ENCODE data around the gene UIMC1. TPM values are rescaled to one million over a fixed set of nuclear protein-coding genes. Genes with fewer than 3 reads are reported as not detected.

UIMC1 gene
- total RNA-seq, 1 donor from 2014 or later, result 36.1 TPM

DNA sequence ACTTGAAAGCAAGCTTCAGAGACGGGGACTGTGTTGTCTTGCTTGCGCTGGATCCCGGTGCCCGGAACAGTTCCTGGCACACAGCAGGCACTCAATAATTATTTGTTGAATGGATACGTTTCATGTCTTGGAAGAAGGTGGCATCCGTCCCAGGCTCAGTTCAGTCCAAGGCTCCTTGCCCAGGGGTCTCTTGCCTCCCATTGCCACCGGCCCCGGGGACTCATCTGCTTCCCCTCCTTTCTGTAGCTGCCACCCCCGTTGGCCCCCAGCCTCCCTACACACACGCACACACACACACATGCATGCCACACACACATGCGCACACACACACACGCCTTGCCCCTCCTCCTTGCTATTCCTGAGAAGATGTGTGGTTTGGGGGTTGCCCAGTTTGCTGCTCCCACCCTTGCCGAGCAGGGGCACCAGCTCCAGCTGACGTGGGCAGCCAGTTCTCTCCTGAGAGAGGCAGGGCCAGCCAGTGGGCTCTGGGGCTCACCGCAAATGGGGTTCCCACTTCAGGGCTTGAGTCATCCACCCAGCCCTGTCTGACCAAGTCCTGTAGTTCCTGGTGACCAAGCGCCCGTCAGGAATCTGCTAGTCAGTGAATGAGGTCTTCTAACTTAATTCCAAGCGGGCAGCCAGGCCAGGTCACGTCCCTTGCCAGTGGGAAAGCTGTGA, 149.2 kb downstream of the UIMC1 start:
- H3K9me3 Mint-ChIP-seq (ENCODE audit: unreplicated experiment), result no peaks in the 10 kb centered on the region
- no peak overlapping the region for H3K9ac ChIP-seq (ENCODE audit: low read length)
- TF ChIP-seq, protein P1, sequence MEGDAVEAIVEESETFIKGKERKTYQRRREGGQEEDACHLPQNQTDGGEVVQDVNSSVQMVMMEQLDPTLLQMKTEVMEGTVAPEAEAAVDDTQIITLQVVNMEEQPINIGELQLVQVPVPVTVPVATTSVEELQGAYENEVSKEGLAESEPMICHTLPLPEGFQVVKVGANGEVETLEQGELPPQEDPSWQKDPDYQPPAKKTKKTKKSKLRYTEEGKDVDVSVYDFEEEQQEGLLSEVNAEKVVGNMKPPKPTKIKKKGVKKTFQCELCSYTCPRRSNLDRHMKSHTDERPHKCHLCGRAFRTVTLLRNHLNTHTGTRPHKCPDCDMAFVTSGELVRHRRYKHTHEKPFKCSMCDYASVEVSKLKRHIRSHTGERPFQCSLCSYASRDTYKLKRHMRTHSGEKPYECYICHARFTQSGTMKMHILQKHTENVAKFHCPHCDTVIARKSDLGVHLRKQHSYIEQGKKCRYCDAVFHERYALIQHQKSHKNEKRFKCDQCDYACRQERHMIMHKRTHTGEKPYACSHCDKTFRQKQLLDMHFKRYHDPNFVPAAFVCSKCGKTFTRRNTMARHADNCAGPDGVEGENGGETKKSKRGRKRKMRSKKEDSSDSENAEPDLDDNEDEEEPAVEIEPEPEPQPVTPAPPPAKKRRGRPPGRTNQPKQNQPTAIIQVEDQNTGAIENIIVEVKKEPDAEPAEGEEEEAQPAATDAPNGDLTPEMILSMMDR (IDR thresholded peaks at IDR 0.05; ENCODE audit: insufficient read depth, low read depth, low read length), result no peak
- TF ChIP-seq EZH2 (IDR thresholded peaks at IDR 0.05; ENCODE audit: insufficient read depth, low read length), result peak; percentile 13
- H3K36me3 Mint-ChIP-seq (ENCODE audit: low read depth, unreplicated experiment), result no peaks in the 10 kb centered on the region
- H4K20me1 ChIP-seq (ENCODE audit: insufficient read depth, low read length), result no peaks in the 10 kb centered on the region
- H3K4me3 Mint-ChIP-seq (ENCODE audit: unreplicated experiment), result no peak overlapping the region
- no peak overlapping the region for H2AFZ ChIP-seq (ENCODE audit: low read depth, low read length)
- no peaks in the 10 kb centered on the region for H3K79me2 ChIP-seq (ENCODE audit: insufficient read depth, low read length)
- peaks cover 4% of the 10 kb centered on the region for H3K4me1 Mint-ChIP-seq (ENCODE audit: low read depth, unreplicated experiment)
- DNase-seq (ENCODE audit: low read depth) (no peak), FAIRE-seq (no peak)
- H3K27me3 ChIP-seq (ENCODE audit: insufficient read depth, low read length), result peaks cover 11% of the 10 kb centered on the region
- H3K9me3 ChIP-seq (ENCODE audit: insufficient read depth, low read depth, low read length), result no peaks in the 10 kb centered on the region
- H3K27me3 Mint-ChIP-seq (ENCODE audit: low read depth, unreplicated experiment), result peaks cover 56% of the 10 kb centered on the region
- no peak overlapping the region for H3K4me3 ChIP-seq (ENCODE audit: insufficient read depth, low read depth, low read length)
- H3K36me3 ChIP-seq (ENCODE audit: insufficient read depth, low read length), result no peaks in the 10 kb centered on the region
- H3K4me1 ChIP-seq (ENCODE audit: insufficient read depth, low read length), result no peaks in the 10 kb centered on the region
- H3K27ac ChIP-seq (ENCODE audit: low read depth, low read length), result no peak overlapping the region
- H3K4me2 ChIP-seq (ENCODE audit: low read length), result no peak overlapping the region
- no peak overlapping the region for H3K27ac Mint-ChIP-seq (ENCODE audit: unreplicated experiment)

DNA sequence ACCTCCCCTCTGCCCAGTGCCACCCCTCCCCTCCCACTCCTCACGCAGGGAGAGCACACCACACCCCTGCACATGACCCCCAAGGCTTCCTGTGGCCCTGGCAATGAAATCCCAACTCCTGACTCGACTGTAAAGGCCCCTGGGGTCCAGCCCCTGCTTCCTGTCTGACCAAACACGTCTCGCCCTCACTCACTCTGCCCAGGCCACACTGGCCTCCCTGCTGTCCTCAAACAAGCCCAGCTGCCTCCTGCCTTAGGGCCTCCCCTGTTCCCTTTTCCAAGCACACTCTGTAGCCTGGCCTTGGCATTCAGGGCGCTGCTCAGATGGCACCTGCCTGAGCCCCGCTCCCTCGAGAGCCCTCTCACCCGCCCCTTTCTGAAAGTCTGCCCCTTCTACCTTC, 149.8 kb downstream of the UIMC1 start:
- Histone ChIP-seq H3K36me3 (ENCODE audit: insufficient read depth, low read length) (no peaks in the 10 kb centered on the region), H3K4me1 (ENCODE audit: insufficient read depth, low read length) (no peaks in the 10 kb centered on the region), H4K20me1 (ENCODE audit: insufficient read depth, low read length) (no peaks in the 10 kb centered on the region), H3K27me3 (ENCODE audit: insufficient read depth, low read length) (peaks cover 11% of the 10 kb centered on the region), H3K27ac (ENCODE audit: low read depth, low read length) (no peak overlapping the region), H3K4me3 (ENCODE audit: insufficient read depth, low read depth, low read length) (no peak overlapping the region), H3K79me2 (ENCODE audit: insufficient read depth, low read length) (no peaks in the 10 kb centered on the region), H3K9ac (ENCODE audit: low read length) (no peak overlapping the region), H3K9me3 (ENCODE audit: insufficient read depth, low read depth, low read length) (no peaks in the 10 kb centered on the region), H2AFZ (ENCODE audit: low read depth, low read length) (no peak overlapping the region), H3K4me2 (ENCODE audit: low read length) (no peak overlapping the region)
- Mint-ChIP-seq H3K27ac (ENCODE audit: unreplicated experiment) (no peak overlapping the region), H3K4me3 (ENCODE audit: unreplicated experiment) (no peak overlapping the region), H3K36me3 (ENCODE audit: low read depth, unreplicated experiment) (no peaks in the 10 kb centered on the region), H3K4me1 (ENCODE audit: low read depth, unreplicated experiment) (peaks cover 4% of the 10 kb centered on the region), H3K27me3 (ENCODE audit: low read depth, unreplicated experiment) (peaks cover 58% of the 10 kb centered on the region), H3K9me3 (ENCODE audit: unreplicated experiment) (no peaks in the 10 kb centered on the region)
- DNase-seq (ENCODE audit: low read depth) (no peak), FAIRE-seq (no peak)
- no peak for TF ChIP-seq EZH2 (IDR thresholded peaks at IDR 0.05; ENCODE audit: insufficient read depth, low read length)
- TF ChIP-seq, protein P1 (IDR thresholded peaks at IDR 0.05; ENCODE audit: insufficient read depth, low read depth, low read length), result no peak

DNA sequence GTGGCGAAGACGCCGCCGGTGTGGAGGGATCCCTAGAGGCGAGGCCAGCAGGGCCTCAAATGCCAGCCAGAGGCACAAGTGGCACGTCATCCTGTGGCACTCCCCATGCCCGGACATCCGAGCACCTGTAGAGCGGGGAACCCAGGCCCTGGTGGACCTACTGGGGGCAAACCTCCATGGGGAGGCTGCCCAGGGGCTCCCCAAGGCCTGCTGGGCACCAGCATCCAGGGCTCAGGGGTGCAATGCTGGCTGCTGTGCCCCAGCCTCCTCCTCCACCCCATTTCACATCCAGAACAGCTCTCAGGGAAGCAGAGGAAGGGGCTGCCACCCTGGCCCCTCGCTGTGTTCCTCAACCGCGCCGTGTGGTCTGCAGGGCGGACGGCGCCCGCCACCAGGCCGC, 151.0 kb downstream of the UIMC1 start:
- Histone ChIP-seq H3K79me2 (ENCODE audit: insufficient read depth, low read length) (no peaks in the 10 kb centered on the region), H2AFZ (ENCODE audit: low read depth, low read length) (no peak overlapping the region), H3K9ac (ENCODE audit: low read length) (no peak overlapping the region), H3K4me3 (ENCODE audit: insufficient read depth, low read depth, low read length) (no peak overlapping the region), H4K20me1 (ENCODE audit: insufficient read depth, low read length) (no peaks in the 10 kb centered on the region), H3K36me3 (ENCODE audit: insufficient read depth, low read length) (no peaks in the 10 kb centered on the region), H3K9me3 (ENCODE audit: insufficient read depth, low read depth, low read length) (no peaks in the 10 kb centered on the region), H3K4me2 (ENCODE audit: low read length) (no peak overlapping the region), H3K27me3 (ENCODE audit: insufficient read depth, low read length) (peaks cover 11% of the 10 kb centered on the region), H3K4me1 (ENCODE audit: insufficient read depth, low read length) (no peaks in the 10 kb centered on the region), H3K27ac (ENCODE audit: low read depth, low read length) (no peak overlapping the region)
- Mint-ChIP-seq H3K4me1 (ENCODE audit: low read depth, unreplicated experiment) (peaks cover 4% of the 10 kb centered on the region), H3K27ac (ENCODE audit: unreplicated experiment) (no peak overlapping the region), H3K36me3 (ENCODE audit: low read depth, unreplicated experiment) (no peaks in the 10 kb centered on the region), H3K27me3 (ENCODE audit: low read depth, unreplicated experiment) (peaks cover 60% of the 10 kb centered on the region), H3K9me3 (ENCODE audit: unreplicated experiment) (no peaks in the 10 kb centered on the region), H3K4me3 (ENCODE audit: unreplicated experiment) (no peak overlapping the region)
- TF ChIP-seq EZH2 (IDR thresholded peaks at IDR 0.05; ENCODE audit: insufficient read depth, low read length), result no peak
- TF ChIP-seq, protein P1 (IDR thresholded peaks at IDR 0.05; ENCODE audit: insufficient read depth, low read depth, low read length), result no peak
- FAIRE-seq (no peak), DNase-seq (ENCODE audit: low read depth) (no peak)
